HG02943 (cell line): ENCODE data around the gene PLEKHO2.

Experiments used
- ATAC-seq: cut with Tn5 transposase; IDR thresholded peaks from one replicate; pipeline ENCODE4 v1.9.1; 2021; ENCODE audit warnings: mild to moderate bottlenecking, low read depth, moderate library complexity; ENCODE audit not compliant: unreplicated experiment

Gene PLEKHO2

DNA sequence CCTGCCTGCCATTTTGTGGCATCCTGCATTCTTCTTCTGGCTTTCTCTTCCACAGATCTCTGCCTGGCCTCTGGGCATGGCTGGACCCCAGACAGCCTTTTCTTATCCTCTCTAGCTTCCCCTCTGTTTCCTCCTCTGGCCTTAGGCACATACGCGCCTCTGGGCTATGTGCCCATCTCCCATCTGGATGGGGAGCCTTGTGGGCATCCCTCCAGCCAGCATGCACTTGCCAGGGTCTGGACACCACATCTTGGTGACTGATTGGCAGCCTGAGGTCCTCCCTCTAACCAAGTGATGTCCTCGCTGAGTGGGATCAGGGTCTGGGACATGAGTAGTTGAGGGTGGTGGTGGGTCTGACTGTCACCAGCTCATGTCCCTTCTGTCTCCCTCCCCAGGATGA lies 12.8 kb downstream of the PLEKHO2 start:
- ATAC-seq = no peak

DNA sequence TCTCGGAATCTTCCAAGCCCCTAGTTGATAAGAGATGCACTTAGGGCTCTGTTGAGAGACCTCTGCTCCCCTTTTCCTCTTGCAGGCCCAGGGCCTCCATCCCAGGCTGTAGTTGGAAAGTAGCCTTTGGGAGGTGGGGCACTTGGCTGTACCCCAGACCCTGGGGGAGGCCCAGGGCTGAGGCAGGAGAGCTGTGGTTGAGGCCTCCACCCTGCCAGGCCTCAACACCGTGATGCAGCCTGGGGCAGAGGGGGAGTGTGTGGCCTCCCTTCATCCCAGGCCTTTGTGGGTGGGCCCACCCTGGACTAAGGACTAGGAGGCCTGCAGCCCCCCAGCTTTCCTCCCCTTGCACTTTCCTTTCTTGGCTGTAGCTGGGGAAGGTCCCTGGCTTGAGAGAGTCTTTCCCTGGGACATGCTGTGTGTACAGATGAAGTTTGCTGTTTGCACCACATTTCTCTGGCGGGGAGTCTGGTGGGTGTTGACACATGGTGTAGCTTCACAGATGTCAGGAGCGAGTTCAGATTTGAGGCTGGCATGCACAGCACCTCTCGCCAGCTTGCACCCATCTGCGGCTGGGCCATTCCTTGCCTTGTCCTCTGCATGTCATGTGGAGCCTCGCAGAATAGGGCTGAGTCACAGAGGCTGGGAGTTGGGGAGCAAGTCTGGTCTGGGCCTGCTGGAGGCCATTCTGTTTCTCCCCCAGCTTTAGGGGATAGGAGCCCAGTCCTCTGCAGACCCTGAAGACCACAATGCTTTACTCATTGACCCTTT lies 13.7 kb downstream of the PLEKHO2 start:
- ATAC-seq = no peak

DNA sequence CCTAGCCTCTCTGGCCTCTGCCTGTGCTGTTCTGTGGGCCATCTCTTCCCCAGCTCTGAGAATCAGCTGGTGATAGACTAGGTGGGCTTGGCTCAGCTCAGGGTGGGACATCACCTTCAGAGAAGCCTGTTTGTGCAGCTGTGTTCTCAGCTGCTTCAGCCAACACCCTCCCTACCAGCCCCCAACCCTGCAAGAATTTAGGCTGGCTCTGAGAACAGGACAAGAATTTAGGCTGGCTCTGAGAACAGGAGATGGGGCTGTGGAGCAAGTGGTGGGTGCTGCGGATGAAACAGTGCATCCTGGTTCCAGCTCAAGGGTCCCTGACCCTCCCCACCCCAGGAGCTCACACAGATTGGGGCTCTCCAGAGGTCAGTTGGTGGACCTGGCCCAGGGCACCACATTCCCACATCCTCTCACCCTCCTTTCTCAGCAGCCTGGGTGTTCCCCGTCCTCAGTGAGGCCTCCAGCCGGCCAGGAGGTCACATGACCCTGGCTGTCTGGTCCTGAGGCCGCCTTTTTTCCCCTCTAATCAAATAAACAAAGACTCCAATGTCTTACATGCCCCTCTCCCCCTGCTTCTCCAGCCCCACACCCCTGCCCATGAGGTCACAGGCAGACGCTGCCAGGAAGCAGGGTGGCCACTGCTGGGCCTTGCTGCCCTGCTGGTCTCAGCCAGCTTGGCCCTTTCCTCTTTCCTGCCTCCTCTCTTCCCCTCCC lies 14.9 kb downstream of the PLEKHO2 start:
- no peak for ATAC-seq

DNA sequence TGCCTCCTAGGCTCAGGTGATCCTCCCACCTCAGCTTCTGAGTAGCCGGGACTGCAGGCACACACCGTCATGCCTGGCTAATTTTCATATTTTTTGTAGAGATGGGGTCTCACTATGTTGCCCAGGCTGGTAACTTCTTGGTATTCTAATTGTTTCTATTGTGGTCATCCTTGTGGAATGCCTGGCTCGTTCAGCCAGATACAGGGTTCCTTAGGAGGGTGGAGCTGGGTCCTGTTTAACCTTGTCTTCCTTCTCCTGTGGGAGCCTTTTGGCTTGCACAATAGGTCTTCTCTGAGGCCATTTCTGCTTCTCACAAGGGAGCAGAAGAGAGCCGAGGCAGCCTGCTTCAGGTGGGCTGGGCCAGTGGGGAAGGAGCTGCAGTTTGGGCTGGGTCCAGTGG lies 15.7 kb downstream of the PLEKHO2 start:
- no peak for ATAC-seq

DNA sequence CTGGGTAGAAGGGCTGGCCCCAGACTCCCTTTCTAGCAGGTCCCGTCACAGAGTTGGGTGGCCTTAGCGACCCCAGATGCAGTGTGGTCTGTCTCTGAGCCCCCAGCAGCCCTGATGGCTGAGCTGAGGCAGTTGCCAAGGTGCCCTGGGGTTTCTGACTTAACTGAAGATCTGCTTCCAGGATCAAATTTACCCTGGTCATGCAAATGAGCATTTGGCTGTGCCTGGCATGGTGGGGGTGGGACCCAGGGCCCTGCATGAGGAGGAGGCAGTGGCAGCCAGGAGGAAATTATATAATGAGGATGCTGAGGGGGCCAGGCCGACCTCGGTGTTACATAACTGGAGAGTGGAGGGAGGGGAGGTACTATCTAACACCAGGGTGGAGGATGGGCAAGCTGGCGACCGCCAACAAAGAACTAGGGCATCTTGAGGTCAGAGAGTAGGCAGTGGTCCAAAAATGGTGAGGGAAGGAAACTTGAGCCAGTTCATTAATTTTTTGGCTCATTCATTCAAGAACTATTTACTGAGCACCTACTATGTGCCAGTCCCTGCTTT lies 16.4 kb downstream of the PLEKHO2 start:
- ATAC-seq = no peak

DNA sequence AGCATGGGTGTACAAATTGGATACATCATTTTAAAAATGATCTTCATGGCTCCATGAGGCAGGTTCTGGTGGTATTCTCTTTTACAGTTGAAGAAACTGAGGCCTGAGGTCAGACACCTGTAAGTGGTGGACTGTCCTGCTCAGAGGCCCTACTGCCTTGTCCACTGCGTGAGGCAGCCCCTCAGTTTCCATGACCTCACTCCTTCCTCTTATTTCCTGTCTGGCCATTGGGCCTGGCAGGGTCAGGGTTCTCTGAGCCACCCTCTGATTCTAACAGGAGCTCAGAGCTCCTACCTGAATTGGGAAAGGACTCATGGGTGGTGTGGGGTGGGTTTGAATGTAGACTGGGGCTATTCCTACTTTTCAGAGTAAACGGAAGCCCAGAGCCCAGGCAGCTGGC lies 17.5 kb downstream of the PLEKHO2 start:
- no peak for ATAC-seq

DNA sequence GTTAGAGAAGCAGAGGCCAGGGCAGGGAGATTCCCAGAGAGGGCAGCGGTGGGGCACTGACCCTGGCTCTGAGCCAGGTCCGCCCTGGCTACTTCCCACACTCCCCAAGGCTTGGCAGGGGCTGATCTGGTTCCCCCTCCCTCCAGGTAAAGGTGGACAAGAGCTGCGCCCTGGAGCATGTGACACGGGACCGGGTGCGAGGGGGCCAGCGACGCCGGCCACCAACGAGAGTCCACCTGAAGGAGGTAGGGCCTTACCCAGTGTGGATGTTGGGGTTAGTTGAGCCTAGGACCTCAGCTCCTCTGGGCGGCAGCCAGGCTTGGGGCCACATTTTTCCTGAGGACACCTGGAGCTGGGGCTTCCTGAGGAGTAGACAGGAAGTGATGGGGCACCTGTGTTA lies 19.6 kb downstream of the PLEKHO2 start:
- ATAC-seq = no peak

DNA sequence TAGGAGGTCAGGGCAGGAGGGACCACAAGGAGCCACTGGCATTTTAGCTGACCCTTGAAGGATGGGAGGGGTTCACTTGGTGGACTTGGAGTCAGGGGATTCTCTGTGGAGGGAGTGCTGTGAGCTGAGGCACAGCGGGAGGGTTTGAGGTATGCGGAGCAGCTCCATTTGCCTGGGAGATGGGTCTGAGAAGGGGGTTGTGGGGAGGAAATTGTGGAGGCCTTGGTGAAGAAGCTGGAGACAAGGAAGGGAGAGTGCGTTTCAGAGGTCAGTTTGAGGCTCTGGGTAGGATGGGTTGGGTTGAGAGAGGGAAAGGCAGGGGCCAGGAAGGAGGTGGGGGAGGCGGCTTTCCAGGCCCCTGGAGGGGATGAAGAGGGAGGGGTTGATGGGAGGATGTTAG lies 20.2 kb downstream of the PLEKHO2 start:
- no peak for ATAC-seq

DNA sequence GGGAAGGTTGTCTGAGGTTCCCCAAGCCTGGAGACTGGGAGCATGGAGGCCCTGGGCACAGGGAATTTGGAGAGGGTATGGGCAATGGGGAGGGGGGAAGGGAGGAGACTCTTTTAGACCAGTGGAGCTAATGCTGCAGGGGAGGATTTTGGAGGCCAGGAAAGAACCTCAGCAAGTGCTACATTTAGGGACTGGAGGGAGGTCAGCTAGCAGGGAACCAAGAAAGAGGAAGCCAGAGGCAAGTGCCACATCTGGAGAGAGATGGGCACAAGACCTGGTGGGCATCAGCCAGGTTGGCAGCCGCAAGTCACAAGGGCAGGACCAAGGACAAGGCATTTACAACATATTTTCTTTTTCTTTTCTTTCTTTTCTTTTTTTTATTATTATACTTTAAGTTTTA lies 20.7 kb downstream of the PLEKHO2 start:
- no peak for ATAC-seq

DNA sequence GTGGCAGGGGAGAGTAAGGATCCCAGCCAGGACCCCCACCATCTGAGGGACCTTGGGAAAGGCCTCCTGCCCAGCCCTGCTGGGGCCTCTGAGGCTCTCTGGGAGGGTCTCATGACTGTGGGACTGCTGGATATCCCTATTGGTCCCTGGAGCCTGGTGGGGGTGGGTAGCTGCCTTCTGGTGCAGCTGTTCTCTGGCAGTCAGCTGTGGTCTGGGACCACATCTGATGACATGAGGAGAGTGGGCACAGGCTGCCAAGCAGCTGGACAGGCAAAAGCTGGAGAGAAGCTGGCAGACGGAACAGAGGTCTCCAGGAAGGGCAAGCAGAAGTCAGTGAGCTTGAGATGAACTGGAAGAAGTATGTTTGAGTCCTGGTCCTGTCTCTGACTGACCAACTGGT lies 22.4 kb downstream of the PLEKHO2 start:
- ATAC-seq = no peak

DNA sequence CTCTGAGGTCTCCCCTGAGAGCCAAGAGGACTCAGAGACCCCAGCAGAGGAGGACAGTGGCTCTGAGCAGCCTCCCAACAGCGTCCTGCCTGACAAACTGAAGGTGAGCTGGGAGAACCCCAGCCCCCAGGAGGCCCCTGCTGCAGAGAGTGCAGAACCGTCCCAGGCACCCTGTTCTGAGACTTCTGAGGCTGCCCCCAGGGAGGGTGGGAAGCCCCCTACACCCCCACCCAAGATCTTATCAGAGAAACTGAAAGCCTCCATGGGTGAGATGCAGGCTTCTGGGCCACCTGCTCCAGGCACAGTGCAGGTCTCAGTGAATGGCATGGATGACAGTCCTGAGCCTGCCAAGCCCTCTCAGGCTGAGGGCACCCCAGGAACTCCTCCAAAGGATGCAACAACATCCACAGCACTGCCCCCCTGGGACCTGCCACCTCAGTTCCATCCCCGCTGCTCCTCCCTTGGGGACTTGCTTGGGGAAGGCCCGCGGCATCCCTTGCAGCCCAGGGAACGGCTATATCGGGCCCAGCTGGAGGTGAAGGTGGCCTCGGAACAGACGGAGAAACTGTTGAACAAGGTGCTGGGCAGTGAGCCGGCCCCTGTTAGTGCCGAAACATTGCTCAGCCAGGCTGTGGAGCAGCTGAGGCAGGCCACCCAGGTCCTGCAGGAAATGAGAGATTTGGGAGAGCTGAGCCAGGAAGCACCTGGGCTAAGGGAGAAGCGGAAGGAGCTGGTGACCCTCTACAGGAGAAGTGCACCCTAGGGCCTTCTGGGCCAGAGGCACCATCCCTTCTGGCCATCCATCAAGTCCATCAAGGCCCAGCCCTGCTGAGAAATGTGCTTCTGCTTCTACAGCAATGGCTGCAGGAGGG lies 23.6 kb downstream of the PLEKHO2 start:
- ATAC-seq = no peak

DNA sequence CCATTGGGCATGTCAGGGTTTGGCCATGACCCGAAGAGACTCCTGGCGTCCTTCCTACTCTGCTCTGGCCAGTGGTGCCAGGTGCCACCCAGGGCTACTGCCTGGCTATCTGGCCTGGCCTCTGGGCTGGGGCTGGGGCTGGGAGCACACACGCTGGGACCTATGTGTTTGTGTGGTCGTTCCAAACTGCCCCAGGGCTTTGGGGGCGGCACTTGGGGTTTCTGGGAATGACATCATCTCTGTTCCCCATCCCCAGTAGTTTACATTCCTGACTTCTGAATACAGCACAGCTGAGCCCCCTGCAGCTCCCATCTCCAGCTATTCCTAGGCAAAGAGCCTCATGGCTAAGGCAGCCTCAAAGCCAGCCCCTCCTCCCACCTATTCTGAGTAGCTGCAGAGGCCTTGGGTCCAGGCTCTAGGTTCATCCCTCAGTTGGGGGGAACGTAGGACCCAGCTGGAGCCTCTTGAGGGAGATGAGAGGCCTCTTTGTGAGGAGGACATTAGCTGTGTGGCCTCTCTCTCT lies 24.3 kb downstream of the PLEKHO2 start:
- ATAC-seq = no peak

DNA sequence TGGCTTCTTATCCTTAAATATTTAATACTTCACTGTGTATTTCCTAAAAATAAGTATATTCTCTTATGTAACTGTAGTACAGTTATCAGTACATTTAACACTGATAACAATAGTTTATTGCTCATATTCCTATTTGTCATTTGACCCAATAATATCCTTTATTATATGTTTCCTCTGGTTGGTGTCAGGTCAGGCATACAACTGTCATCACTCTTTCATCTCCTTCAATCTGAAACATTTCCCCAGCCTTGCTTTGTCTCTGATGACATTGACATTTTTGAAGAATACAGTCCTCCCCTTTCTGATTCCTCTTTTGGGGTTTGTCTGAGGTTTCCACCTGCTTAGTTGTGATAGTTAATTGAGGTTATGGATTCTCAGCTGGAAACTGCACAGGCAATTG lies 27.8 kb downstream of the PLEKHO2 start:
- no peak for ATAC-seq

DNA sequence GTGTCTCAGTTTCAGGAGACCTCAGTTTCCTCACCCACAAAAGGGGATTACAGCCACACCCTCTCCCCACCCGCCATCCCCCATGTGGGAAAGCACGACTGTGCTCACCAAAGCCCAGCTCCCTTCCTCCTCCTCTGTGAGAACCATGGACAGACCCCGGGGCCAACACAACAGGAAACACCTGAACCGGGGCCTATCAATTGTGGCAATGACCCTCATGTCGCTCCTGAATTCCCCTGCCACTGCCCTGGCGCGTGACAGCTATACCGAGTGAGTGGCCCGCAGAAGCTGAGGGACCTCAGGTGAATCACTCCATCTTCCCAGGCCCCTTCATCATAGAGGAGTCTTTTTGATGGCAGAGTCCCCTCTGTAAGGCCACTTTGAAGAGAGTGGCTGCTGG lies 28.6 kb downstream of the PLEKHO2 start:
- no peak for ATAC-seq

DNA sequence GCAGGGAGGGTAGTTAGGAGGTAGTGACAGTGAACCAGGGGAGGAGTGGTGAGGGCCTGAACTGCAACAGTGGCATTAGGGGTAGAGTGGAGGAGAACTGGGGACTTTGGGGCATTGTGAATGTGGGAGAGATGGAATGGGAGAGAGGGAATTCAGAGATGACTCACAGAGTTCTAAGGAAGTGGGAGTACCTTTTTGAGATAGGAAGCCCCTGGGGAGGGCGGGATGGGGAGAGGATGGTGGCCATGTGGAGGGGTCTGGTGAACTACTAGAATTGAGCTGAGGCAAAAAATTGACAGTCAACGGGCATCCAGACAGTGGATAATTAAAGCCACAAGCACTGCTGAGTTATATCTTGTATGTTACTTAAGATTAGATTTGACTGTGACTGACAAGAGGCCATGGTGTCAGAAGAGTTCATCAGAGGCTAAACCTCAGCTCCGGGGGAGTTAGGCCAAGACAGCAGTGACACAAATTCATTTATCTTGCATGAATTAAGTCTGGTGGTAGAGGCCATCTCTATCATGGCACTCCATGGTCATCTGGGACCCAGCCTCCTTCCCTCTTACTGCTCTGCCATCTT lies 34.0 kb downstream of the PLEKHO2 start:
- ATAC-seq = no peak

DNA sequence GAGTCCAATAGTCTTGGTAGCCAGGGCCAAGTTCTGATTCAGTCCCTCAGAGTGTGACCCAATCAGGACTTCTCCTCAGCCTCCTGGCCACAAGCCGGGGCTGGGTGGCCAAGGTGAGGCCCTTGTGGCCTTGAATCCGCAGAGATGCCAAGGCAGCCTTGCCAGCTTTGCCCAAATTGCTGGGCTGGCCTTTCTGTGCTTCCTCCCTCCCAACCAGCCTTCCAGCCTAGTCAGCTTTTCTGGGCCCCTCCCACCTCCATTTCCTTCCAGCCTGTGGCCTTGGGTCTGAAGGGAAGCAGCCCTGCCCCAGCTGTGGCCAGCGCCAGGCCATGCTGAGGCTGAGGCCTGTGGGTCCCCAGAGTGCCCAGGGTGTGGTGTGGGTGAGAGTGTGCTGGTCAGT lies 35.7 kb downstream of the PLEKHO2 start:
- no peak for ATAC-seq

DNA sequence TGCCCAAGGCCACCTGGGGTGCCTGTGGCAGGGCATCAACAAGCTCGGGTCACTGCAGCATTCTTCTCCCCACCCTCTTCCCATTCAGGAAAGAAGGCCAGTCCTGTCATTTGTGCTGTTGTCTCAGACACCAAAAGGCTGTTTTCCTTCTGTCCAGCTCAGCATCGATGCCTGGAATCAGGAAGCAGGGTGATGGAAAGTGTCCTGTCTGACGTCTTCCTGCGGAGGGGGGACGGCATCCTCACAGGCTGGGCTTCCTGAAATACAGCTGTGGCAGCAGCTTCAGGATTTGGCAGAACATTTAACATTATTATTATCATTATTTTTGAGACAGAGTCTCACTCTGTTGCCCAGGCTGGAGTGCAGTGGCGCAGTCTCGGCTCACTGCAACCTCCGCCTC lies 37.0 kb downstream of the PLEKHO2 start:
- ATAC-seq = no peak

DNA sequence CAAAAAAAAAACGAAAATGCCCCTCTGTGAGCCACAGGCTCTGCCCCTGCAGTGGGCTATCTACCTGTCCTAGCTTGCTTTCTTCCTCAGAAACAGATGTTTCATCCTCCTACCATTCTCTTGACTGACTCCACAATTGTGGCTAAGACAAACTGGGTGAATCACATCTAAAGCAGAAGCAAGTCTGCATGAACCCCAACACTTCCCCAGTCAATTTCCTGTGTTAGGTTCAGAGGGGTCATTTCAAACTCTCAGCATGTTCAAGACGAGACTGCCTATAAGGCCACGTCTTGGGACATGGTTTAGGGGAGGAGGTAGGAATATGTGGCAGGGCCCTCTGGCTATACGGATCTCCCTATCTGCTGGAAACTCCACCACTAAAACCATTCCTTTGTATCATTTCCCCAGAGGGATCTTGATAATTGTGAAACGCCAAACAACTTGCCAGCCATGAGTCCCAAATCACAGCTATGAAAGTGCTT lies 41.4 kb downstream of the PLEKHO2 start:
- ATAC-seq = no peak

DNA sequence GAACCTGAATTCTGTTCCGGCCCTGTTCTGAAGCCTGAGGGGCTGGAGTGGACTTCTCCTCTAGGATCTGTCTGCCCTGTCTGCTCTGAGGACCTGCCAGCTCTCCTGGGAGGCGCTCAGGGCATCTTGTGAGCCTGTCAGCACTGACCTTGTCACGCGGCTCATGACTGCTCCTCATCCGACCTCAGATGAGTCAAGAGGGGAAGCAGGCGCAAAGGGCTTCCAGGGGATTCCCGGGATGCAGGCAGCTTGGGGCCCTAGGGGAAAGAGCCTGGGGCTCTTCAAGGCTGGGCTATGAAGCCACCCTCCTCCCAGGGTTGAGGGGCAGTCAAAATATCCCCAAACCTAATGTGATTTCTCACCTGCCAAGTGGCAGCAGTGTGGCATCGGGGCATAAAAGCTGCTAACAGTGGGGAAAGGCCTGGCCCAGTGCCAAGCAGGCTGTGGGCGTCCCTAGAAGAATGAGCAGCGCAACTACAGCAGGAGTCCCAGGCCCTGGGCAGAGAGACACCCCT lies 42.3 kb downstream of the PLEKHO2 start:
- no peak for ATAC-seq

DNA sequence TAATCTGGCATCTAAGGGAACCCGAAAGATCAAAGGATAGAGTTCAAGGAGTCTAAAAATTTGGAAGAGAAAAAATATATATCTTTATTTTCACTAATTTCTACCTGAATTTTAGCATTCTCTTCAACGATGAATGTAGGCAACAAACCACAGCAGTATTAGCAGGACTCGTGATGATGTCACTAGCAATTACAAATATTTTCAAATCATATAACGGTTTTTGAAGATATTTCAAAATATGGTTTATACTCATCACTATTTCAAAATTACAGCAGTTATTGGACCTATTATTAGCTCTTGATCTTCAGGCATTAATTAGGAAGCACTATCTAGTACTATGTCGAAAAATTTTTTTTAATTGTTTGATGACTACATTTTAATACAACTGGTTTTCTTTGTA lies 43.0 kb downstream of the PLEKHO2 start:
- no peak for ATAC-seq
